Superior temporal gyrus (tissue), 1 donor: ENCODE measurements around the gene CA12.

Experiments
- DNase-seq: peaks from one replicate; pipeline ENCODE4 v3.0.0-alpha.2; 2016; ENCODE audit errors: extremely low spot score

CA12 gene

DNA sequence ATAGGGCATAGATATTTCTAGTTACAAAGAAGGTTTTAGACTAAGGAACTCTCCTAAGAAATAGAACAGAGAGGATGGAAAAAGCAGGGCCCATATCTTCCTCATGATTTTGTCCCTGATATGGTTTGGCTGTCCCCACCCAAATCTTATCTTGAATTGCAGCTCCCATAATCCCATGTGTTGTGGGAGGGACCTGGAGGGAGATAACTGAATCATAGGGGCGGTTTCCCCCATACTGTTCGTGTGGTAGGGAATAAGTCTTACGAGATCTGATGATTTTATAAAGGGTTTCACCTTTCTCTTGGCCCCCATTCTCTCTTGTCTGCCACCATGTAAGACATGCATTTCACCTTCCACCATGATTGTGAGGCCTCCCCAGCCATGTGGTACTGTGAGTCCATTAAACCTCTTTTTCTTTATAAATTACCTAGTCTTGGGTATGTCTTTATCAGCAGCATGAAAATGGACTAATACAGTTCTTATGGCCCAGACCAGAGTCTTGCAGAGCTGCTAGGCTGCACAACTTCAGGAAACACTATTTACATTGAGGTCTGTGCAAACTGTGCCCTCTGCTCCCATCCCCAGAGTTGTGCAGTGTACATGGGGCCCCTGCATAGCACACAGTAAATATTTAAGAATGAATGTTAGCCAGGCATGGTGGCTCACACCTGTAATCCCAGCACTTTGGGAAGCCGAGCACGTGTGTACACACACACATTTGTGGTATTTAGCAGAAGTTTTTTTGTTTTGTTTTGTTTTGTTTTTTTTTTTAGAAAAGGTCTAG is 20.3 kb upstream of the CA12 start:
- no peak for DNase-seq

DNA sequence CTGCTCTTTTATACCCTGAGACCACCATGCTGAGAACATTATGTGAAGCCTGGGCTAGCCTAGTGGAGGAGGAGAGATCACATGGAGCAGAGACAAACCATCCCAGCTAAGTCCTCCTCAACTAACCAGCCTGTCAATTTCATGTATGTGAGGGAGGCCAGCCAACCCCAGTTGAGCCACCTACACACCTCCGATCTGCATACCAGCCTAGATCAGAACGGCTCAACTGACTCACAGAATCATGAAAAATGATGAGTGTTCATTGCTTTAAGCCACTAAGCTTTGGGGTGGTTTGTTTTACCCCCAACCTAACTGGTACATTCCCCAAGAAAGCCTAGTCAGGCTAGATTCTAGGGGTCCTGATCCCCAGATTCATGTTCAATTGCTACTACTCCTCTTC is 19.4 kb upstream of the CA12 start:
- DNase-seq, result no peak

DNA sequence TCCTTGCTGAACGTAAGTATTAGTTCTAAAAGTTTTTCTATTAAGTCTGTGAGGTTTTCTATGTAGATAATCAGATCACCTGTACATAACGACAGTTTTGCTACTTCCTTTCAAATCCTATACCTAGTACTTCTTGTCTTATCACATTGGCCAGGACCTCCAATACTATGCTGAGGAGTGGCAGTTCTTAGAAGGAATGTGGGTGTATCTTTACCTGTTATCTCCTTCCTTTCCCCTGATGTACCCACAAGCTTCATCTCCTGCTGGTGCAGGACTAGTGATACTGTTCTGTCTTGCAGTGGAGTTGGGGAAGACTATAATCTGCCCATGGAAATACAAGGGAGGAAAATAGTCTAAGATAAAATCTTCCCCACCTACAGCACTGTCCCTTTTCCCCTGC is 16.8 kb upstream of the CA12 start:
- DNase-seq, result no peak

DNA sequence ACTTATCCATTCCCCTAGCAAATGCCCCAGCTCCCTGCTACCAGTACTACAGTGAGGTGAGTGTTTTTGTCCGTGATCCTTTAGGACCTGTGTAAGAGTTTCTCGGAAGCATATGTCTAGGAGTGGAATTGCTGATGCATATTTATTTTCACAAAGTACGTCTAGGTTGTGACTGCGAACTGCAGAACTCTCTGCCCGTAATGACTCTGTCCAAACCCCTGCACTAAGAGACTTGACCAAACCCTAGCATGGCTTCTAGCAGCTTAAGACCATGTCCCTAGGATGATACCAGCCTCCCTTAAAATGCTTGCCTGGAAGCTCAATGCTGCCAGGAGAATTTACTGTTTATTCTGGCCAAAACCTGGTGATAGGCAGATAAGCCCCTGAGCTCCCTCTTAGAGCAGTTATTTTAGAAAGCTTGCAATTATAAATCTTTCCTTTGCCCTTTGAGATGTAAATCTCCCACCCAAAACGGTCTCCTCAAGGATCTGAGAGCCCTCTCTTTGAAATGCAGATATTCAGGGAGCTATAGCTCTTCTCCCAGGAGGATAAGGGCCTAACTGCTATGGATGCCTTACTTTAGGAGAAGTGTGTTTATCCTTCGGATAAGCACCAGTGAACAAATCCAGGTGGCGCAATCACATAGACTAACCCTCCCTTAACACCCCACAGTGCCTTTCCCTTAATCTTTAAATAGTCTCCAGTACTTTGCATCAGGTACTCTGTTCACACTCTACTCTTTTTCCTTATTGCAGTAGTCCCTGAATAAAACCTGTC is 14.7 kb upstream of the CA12 start:
- DNase-seq, result no peak

DNA sequence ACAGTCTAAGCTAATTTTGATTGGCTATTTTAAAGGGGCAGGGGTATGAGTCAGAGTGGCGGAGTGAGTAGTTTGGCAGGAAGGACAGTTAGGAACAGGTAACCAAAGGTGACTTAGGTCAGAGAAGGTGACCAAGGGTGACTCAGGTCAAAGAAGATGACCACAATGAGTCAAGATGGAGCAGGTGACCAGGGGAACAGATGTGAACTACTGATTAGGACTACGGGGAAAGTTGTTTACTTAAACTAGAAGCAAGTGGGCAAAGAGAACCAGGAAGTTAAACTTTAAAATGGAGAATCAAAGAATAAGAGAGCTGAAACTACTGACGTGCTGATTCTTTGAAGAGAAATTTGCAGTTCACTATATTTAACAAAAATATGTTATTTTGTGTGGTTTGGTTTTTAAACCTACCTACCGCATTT is 14.1 kb upstream of the CA12 start:
- no peak for DNase-seq

DNA sequence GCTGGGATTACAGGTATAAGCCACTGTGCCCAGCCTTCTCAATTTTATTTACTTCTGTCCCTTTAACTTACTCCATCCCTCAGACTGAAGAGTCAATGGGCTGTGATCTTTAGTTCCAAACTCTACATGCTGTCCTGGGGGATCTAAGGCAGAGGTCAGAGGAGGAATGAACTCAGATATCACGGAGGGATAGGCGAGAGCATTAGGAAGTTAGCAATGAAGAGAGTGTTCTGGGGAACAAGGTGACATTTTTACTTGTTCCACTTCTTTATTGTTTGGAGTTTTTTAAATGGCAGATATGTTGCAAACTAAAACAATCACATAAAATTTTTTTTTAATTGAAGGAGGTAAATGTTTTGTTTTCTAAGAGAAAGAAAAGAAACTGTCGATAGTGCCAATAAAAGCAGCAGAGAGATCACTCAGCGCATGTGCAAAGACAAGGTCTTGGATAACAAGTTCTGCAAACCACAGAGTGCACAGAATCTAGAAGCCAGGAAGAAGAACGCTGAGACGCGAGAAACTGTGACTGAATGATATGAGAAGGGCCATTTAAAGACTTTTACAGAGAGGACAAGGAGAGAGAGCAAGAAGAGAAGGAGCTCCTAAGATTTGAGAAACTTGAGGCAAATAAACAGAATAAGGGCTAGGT is 10.8 kb upstream of the CA12 start:
- no peak for DNase-seq

DNA sequence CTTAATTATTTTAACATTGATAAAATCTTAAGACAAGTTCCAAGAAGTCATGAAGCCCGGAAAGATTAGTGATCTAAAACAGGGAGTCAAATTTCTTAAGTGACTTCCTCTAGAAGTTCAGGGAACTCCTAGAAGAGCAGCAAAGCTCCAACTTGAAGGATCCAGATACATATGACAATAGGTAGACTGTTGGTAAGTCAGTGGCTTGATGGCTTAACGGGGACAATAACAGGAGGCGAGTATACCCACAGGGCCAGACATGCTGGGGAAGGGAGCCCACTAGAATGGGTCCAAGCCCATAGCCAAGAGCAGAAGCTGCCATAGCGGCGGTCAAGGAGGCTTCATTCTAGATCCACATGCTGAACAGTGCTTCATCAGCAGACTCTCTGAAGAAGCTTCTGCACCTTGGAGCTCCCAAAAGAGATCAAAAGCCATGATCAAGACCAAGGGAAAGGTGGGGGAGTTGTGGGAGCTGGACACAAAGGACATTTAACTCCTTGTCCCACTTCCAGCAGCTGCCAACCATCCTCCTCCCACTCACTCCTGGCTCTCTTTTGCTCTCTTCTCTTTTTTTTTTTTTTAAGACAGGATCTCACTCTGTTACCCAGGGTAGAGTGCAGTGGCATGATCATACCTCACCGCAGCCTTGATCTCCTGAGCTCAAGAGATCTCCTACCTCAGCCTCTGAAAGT is 10.2 kb upstream of the CA12 start:
- DNase-seq, result no peak

DNA sequence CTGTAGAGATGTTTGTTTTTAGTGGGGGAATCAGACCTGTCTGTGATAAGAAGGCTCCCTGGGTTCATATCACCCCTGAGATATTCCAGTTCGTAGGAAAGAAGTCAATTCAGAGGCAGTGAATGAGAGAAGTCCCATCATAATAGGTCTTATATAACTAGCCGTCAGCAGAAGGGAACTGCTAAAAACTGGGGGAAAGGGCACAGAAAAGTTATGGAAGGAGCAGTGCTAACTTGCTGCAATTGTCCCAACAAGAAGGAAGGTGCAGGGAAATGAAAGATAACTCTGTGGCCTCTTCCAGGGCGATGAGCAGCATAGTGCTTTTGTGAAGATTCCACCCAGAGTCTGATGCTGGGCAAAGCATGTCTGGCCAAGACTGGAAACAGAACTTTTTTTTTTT is 9.0 kb upstream of the CA12 start:
- DNase-seq, result no peak

DNA sequence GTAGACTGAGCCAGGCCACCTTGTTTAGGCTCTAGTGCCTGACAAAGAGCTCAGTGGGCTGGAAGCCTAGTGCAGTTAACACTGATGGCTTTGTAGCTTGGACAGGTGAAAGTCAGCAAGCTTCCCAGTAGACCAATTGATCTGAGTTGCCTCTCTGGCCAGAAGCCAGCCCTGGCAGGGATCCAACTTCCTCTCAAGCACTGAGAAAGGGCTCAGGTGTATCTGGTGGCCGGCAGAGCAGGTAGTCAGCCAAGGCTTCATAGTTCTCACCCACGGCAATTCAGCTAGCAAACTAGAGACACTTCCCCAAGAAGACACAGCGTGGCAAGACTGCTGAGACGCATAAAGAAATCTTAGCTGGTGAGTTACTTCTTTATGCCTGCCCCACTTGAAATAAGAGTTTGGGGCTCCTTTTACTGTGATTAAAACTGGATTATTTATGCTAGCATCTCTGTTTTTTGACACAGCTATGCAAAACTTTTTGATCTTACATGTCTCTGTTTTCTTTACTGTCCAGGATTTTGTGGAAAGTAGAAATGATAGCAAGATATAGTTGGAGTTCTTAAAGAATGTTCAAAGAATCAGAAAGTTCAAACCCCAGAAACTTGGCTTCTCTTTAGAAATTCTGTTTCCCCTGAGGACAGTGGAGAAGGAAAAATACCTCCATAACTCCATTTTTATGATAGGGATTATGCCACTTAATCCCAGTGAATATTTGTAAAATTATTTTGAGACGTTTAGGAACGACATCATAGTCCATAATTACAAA is 8.4 kb upstream of the CA12 start:
- no peak for DNase-seq

DNA sequence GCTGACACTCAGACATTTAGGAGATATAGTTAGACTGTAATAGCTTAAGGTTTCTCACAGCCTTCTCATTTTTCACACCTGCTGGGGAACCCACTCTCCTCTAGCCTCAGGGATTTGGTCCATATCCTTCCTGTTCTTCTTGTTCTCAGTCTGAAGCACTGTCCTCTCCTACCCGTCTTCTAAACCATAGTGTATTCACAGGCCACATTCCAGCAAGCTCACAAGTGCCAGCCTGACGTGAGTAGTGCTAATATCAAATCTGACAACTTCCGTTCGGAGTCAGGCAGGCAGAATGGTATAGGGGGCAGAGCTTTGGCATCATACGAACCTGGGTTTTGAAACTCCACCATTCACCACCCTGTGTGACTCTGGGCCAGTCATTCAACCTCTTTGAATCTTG is 6.9 kb upstream of the CA12 start:
- DNase-seq, result no peak

DNA sequence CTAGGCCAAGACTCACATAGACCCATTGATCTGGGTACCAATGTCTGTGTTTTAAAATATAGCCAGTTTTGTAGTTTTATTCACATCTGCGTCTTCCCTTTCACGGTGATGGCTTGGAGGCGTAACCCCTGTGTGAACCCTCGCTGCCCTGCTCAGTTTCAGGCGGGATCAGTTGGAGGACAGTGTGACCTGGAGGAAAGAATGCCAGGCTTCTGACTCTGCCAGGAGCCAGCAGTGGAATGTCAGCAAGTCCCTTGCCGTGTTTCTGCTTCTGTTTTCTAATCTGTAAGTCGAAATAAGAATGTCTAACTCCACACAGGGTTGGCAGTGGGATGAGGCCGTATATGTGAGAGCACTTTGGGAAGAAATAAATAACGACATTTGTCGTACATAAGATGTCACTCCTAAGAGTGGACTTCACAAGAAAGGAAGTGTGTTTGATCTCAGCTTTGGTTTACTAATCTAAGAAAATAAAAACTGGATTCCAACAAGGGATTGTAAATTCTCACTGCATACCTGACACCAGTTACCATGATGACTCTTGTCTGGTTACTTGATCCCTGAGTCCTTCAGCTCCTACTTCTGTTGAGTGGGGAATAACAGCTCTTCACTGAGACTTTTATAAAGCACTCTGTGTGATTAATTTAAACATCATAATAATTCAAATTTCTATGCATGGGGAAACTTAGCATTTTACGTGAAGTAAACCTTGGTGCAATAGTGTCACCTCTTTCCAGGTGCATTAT is 6.3 kb upstream of the CA12 start:
- no peak for DNase-seq

DNA sequence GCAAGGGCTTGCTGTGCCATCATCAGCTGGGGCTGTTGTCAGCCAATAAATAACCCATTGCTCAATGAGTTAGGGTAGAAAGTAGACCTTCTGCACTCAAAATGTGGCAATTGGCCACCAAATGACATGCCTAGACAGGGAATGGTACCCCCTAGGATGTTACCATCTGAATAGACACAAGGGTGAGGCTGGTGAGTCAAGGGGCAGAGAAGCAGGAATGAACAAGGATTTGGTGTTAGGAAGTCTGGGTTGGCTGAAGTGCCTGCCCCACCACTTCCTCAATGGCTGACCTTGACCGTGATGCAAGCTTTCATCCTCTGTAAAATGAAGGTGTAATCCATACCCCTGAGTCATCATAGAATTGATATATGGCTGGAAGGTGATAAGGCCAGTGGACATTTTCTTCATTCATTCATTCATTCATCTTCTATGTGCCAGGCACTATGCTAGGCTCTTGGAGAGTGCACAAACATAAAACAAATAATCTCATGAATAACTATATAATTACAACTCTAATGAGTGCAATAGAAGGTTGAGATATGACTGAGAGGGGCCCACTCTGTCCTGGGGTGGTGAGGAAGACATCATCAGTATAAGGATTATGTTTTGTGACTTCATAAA is 4.4 kb upstream of the CA12 start:
- DNase-seq, result no peak

DNA sequence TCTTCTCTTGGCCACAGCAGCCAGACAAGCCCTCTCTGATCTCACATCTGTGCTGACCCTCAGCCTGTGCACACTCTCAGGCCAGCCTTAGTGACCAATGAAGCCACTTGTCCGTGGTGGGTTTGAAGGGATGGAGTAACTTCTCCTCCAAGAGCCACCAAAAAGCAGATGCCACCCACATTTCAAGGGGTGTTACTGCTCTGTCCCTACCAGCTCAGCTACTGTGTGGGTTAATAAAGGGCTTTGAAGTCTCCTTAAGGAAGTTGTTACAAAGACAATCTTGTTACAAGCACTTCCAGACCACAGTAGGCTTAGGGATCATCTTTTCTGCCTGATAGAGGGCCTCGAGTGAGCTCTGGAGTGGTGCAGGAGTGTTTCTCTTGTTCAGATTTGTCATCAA is 3.3 kb upstream of the CA12 start:
- no peak for DNase-seq

DNA sequence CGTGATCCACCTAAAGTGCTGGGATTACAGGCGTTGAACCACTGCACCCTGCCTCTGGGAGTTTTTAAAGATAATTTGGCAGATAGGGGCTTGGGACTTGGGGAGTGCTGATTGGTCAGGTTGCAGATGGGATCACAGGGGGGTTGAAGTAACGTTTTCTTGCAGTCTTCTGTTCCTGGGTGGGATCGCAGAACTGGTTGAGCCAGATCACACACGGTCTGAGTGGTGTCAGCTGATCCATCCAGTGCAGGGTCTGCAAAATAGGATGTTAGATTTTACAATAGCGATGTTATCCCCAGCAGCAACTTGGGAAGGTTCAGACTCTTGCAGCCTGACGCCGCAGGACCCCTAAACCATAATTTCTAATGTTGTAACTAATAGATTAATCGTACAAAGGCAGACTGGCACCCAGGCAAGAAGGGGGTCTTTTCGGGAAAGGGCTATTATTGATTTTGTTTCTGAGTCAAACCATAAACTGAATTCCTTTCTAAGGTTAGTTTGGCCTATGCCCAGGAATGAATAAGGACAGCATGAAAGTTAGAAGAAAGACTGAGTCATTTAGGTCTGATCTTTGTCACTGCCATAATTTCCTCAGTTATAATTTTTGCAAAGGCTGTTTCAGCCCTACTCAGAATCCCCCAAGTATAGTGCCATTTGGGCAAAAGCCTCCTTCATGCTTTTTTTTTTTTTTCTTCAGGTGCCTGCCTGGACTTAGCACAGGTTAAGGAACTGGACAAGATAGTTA is 1.5 kb upstream of the CA12 start:
- DNase-seq, result no peak

DNA sequence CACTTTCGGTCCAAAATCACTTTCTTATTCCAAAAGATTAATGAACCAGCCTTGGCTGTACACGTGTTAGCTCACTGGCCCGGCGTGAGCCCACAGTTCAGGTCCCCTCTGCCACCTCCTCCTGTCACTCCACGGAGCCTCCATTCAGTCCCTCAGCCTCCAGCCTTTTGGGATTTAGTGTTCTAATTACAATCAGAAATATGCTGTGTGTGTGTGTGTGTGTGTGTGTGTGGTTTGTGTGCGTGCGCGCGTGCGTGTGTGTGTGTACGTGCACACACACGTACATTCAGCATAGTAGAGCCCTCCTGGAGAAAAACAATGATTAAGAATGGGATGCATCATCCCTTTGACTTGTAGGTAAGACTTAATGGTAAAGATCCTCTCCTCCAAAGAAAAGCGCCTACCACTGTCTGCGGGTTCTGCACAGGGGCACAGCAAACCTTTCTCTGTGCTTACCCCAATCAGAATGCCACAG is 801 bp downstream of the CA12 start:
- DNase-seq, result no peak

DNA sequence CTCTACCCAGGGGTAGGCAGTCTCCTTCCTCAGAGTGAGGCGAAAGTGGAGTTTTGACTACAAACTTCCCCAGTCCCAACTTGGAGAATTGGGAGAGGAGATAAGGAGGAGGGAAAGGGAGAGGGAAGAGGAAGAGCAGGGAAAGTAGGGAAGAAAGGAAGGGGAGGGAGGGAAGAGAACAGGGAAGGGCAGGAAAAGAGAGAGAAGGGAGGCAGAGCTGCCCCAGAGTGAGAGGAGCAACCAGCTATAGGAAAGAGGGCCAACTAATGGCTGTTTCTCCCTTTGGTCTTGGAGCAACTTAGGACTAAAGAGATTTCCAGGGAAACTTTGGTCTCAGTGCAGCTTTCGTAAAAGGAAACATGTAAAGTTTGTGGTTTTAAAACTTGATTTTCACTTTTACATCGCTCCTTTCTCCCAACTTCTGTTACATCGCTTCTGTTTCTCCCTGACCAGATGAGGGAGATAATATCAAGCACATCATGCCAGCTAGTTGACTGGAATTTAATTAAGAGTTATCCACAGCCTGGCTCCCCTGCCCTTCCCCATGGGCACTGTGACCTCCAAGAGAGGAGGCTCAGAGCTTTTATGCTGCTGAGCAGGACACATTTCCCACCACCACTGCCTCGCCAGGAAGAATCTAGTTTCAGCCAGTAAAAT is 1.4 kb downstream of the CA12 start:
- no peak for DNase-seq

DNA sequence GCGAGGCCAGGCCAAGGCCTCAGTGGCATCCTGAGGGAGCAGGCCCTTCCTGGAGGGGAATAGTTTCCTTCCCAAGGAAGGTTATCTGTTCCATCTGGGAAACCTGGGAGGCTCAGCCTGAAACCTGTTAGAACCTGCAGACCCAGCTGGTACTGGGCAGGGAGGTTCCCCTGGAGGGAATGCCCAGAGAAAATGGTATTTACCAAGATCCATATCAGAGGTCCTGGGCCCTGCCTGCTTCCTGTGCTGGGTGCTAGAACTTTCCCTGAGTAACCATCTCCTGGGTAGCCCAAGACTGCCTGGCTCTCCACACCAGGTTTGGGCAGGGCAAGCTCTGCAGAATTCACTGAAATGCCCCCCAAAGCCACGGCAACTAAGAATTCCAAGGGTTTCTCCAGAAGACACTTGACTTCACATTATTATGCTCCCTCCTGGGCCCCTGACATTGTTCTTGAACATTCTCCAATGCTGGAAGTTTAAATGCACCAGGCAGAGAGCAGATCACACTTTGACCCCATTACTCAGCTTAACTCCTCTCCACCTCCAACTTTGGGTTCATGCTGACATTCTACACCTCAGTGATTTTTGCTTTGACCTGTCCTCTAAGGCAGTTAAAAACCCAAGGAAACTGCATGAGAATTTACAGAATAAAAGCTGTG is 2.0 kb downstream of the CA12 start:
- DNase-seq, result no peak

DNA sequence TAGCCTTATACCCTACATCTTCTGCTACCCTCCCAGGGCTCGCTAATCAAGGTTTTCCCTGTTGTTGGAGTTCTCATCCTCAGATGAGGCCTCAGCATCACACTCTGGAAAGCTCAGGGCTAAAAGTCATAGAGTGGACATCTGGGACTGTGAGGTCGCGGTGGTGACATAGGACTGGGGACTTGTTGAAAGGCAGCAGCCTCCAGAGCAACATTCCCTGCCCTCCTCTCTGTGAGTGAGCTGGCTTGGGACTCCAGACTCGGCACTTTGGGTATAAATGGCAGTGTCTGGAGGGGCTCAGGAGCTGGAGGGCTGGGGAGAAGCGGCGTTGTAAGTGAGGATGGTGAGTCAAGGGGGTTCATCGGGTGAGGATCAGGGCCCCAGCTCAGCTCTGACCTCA is 2.7 kb downstream of the CA12 start:
- DNase-seq, result no peak
